HG02610 (cell line): Measurements from ENCODE around the gene ZFAND2B.
A peak's percentile ranks its signal among the peaks of the same experiment; 100 is the strongest.

ENCODE experiments used
- ATAC-seq: cut with Tn5 transposase; IDR thresholded peaks from one replicate; pipeline ENCODE4 v1.9.1; 2021; ENCODE audit warnings: mild to moderate bottlenecking, moderate library complexity; ENCODE audit not compliant: unreplicated experiment

Gene ZFAND2B, protein sequence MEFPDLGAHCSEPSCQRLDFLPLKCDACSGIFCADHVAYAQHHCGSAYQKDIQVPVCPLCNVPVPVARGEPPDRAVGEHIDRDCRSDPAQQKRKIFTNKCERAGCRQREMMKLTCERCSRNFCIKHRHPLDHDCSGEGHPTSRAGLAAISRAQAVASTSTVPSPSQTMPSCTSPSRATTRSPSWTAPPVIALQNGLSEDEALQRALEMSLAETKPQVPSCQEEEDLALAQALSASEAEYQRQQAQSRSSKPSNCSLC

GRCh38 chr2:219206328-219207133 is at the start of gene ZFAND2B:
Gene ZFAND2B (plus strand): TSS chr2:219206782. CDS start chr2:219206988, 206 bp downstream.
- ATAC-seq = peak; percentile 98

DNA sequence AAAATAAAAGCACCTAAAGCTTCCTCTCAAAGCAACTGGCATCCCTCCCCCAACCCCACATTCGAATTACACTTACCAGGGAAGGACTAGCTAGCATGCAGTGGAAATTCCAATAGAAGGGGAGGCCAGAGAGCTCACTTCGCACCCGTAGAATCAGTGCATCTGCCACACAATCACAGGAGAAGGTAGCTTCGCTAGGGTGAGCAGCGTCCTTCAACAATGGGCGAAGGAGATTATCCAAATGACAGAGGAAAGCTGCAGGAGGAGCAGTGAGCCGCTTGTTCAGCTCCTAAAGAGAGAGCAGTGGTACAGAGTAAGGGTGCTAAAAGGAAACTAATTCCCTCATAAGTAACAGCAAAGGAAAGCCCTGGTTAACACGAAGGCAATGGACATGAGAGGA is 49.2 kb upstream of the ZFAND2B start:
- no peak for ATAC-seq

DNA sequence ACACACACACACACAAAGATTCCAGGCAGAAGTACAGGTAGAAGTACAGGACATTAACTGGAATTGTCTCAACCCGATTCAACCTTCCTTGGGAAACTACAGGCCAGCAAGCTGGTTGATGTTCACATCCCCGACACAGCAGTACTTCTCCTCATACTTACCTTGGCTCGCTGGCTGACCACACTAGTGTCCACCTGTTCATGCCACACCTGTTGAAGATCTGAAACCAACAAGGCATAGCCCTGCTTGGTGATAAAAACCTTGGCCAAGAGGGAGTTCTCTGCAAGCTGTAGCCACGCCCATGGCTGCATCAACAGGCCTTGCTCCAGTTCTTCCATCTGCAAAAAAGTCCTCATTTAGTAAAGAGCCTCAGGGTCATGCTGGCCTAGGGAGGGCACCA is 48.6 kb upstream of the ZFAND2B start:
- no peak for ATAC-seq

GRCh38 chr2:219158586-219158985 is 48.0 kb upstream of the ZFAND2B start:
- no peak for ATAC-seq

- no peak for ATAC-seq
Observed at GRCh38 chr2:219159771-219160185, 46.8 kb upstream of the ZFAND2B start.

- peak; percentile 85 for ATAC-seq
Observed at GRCh38 chr2:219160186-219161017, 46.2 kb upstream of the ZFAND2B start, which contains the start of gene NHEJ1. Gene NHEJ1 (minus strand): TSS chr2:219160815. CDS start chr2:219158362, 2,453 bp downstream.

DNA sequence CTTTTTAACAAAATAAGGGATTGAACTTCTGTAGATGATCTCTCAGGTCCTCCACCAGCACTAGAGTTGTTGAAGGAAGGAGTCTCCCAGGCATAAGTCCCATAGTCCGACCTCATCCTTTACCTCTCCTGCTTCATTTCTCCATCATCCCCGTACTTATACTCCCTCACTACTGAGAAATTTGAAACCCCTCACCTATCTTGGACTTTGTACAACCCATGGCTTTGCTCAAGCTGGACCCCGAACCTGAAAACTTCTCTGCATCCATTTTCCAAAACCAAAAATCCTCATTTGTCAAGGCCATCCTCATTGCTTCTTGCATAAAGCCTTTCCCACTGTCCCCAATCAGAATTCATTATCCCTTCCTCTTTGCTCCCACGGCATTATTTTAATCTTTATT is 45.5 kb upstream of the ZFAND2B start:
- no peak for ATAC-seq

DNA sequence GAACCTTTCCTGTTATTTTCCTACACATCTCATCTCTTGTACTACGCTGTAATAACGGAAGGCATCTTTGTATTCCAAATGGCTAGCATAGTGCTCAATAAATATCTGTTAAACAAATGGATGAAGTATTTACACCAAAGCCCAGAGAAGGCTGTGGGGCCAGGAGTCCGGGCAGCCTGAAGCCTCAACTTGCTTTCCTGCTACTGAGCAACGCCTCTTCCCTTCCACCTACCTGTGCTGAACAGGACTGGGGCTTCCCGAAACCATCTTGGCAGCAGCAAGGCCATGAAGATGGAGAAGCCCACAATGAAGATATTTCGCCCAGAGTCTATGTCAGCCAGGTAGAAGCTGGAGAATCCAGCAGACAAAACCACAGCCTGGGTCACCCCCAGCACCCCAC is 43.4 kb upstream of the ZFAND2B start:
- no peak for ATAC-seq

GRCh38 chr2:219165058-219165911 is 41.3 kb upstream of the ZFAND2B start:
- ATAC-seq = no peak

DNA sequence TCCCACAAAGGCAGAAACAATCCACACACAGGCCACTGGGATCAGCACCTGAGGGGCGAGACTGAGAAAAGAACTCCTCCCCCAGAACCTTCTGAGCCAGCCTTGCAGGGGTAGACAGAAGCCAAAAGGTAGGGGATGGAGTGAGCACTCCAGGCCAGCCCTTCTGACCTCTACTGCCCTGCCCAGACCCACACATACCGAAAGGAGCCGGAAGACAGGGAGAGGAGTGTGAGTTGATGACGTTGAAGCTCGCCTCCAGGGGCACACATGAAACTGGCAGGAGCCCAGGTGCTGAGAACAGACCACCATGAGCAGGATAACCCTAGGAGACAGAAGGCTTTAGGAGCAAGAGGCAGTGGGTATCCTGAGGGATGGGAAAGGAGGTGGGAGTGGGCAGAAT is 38.6 kb upstream of the ZFAND2B start:
- no peak for ATAC-seq

DNA sequence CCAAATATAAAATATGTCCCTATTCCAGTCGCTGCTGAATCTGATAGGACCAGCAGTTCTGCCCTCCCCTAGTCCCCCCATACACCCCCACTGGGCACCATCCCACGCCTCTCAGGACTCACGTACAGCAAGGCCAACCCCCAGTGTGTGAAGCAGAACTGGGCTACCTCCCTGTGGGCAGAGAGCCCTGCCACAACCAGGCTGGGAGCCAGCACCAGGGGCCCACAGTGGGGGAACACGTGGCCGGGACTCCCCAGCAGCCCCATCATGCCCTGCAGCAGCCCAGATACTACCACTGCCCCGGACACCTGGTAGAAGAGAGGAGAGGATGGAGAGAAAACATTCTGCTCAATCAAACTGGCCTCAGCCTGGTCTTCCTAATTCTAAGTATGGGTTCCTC is 38.1 kb upstream of the ZFAND2B start:
- no peak for ATAC-seq

- no peak for ATAC-seq
Observed at GRCh38 chr2:219168932-219169331, 37.6 kb upstream of the ZFAND2B start.

GRCh38 chr2:219169930-219170654 is 36.5 kb upstream of the ZFAND2B start, which contains the start of gene SLC23A3:
Gene SLC23A3 (minus strand): TSS chr2:219170029. CDS start chr2:219169984, 45 bp downstream.
- ATAC-seq = no peak

DNA sequence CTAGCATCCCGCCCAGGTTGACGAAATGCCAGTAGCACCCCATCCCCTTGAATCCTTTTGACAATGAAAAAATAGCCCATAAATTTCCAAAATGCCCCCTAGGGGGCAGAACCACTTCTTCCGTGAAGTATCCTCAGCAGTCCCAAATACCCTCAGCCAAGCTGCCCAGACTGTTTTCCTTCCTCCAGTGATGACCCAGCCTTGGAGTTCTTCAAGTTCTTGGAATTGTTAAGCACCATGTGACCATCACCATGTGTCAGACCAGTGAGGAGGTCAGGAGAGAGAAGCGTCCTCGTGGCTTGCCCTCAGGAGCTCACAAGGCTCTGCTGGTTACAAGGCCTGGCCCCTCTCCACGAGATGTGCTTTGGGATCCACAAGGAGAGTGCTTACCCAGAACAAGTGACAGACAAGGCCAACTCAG is 35.3 kb upstream of the ZFAND2B start:
- no peak for ATAC-seq

DNA sequence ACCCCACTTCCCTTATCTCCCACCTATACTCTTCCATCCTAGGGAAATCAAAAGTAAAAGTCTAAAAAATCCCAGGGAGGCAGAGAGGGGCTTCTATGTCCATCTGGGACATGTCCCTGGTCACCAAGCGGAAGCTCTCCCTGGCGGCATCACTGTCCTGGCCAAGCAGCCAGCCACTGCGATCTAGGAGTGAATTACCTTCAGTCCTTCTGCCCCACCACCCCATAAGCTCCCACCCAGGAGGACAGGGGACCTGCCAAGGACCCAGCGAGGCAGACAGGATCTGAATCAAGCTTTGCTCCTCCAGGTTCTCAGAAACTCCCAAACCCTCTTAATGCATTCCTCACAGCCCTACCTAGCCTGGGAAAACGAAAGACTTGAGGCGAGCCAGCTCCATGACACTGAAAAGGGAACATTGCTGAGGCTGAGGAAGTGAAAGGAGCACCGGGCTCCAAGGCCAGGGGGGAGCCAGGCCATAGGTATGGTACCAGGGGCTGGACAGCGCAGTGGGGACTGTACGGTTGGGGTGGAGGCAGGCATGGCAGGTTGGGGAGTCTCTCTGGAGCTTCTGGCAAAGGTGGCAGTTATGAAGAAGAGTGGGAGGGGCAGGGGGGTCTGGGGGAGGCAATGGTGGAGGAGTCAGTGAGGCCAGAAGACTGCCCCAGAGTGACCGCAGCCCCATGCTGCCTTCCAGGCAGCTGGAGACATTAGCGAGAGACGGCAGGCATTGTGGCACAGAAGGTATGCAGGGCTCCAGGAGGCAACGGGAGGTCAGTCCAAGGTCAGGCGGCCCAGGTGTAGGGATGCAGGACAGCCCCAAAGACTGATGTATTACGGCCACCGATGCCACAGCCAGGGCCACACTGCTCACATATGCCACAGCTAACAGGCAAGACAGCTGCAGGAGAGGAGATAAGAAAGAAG is 34.1 kb upstream of the ZFAND2B start:
- ATAC-seq = no peak

DNA sequence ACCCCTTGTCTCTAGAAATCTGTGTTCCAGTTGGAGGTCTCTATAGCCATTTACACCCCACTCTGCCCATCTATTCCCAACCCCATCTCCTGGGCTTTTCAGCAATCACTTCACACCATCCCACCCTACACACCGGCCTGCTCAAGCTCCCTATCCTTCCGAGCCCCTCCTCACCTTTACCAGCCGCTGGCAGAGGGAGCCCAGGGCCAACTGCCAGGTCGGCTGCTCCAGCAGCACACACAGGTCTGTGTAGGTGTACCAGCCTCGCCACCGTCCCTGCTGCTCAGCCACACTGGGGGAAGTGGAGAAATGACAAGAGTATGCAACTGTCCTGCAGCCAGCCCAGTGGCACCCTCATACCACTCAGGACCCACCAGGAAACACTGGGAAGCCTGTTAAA is 33.4 kb upstream of the ZFAND2B start:
- ATAC-seq = no peak

- no peak for ATAC-seq
Observed at GRCh38 chr2:219174146-219174545, 32.4 kb upstream of the ZFAND2B start.

- no peak for ATAC-seq
Observed at GRCh38 chr2:219174801-219175200, 31.8 kb upstream of the ZFAND2B start.

- ATAC-seq = no peak
Observed at GRCh38 chr2:219175486-219175885, 31.1 kb upstream of the ZFAND2B start.
